ENCODE measurements around the gene AXIN2. TPM values are rescaled to one million over a fixed set of nuclear protein-coding genes. Genes with fewer than 3 reads are reported as not detected.

The AXIN2 gene
- total RNA-seq, 1 experiment from 2014 or later: 10.7 TPM

- ChIA-PET CTCF (no interaction called here), POLR2A (ENCODE audit: low non-redundant PET) (no interaction called here)
These were observed 39.1 kb upstream of the AXIN2 start for GRCh38 chr17:65600518-65600917.

DNA sequence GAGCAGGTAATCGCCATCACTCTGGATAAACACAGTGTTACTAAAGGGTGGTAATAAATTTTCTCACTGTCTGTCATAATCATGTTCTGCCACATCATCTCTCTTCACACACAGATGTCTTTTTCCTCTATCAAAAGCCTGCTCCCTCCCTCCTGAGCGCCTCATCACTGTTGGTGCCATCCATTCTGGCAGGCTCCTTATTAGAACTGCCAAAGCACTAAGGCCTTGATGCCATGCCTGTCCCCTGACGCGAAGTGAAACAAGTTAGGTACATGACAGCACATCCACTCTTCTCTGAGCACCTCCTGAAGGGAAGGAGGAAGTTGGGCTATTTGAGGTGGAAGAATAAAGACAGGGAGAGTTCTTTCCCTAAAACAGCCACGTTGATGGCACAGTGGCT lies 38.2 kb upstream of the AXIN2 start:
- H3K36me3 ChIP-seq (ENCODE audit: insufficient read depth, low read length, poor library complexity, severe bottlenecking): no peaks in the 10 kb centered on the region
- DNase-seq (ENCODE audit: low spot score): no peak
- H3K27me3 ChIP-seq (replicated peaks; ENCODE audit: insufficient read depth, low read depth, low read length, poor library complexity): no peaks in the 10 kb centered on the region
- TF ChIP-seq CTCF (conservative IDR thresholded peaks at IDR 0.05; ENCODE audit: low read depth, low read length): no peak
- TF ChIP-seq EZH2 (IDR thresholded peaks at IDR 0.05; ENCODE audit: borderline replicate concordance, low read depth, low read length, poor library complexity, severe bottlenecking): no peak
- BruUV-seq (replicated peaks): no TSS peak
- H3K4me1 ChIP-seq (ENCODE audit: insufficient read depth, low read length, poor library complexity, severe bottlenecking): peaks cover 4% of the 10 kb centered on the region
- ChIA-PET CTCF (no interaction called here), POLR2A (ENCODE audit: low non-redundant PET) (no interaction called here)
- no peaks in the 10 kb centered on the region for H3K9me3 ChIP-seq (ENCODE audit: low read depth, low read length, poor library complexity, severe bottlenecking)
- no peak overlapping the region for H3K27ac ChIP-seq (ENCODE audit: low read depth, low read length, poor library complexity, severe bottlenecking)
- H3K4me3 ChIP-seq (ENCODE audit: low read depth, low read length, poor library complexity, severe bottlenecking): no peak overlapping the region
- intact Hi-C loops (cut with micrococcal nuclease; ENCODE audit: unreplicated experiment): no loop called here

More at GRCh38 chr17:65600518-65600917, 39.1 kb upstream of the AXIN2 start:
- H3K27me3 ChIP-seq (replicated peaks; ENCODE audit: insufficient read depth, low read depth, low read length, poor library complexity): no peaks in the 10 kb centered on the region
- H3K9me3 ChIP-seq (ENCODE audit: low read depth, low read length, poor library complexity, severe bottlenecking): no peaks in the 10 kb centered on the region
- no peak for DNase-seq (ENCODE audit: low spot score)
- TF ChIP-seq CTCF (conservative IDR thresholded peaks at IDR 0.05; ENCODE audit: low read depth, low read length) (no peak), EZH2 (IDR thresholded peaks at IDR 0.05; ENCODE audit: borderline replicate concordance, low read depth, low read length, poor library complexity, severe bottlenecking) (no peak)
- no peaks in the 10 kb centered on the region for H3K4me1 ChIP-seq (ENCODE audit: insufficient read depth, low read length, poor library complexity, severe bottlenecking)
- intact Hi-C loops (cut with micrococcal nuclease; ENCODE audit: unreplicated experiment): no loop called here
- BruUV-seq (replicated peaks): no TSS peak
- H3K27ac ChIP-seq (ENCODE audit: low read depth, low read length, poor library complexity, severe bottlenecking): no peak overlapping the region
- no peak overlapping the region for H3K4me3 ChIP-seq (ENCODE audit: low read depth, low read length, poor library complexity, severe bottlenecking)
- no peaks in the 10 kb centered on the region for H3K36me3 ChIP-seq (ENCODE audit: insufficient read depth, low read length, poor library complexity, severe bottlenecking)

DNA sequence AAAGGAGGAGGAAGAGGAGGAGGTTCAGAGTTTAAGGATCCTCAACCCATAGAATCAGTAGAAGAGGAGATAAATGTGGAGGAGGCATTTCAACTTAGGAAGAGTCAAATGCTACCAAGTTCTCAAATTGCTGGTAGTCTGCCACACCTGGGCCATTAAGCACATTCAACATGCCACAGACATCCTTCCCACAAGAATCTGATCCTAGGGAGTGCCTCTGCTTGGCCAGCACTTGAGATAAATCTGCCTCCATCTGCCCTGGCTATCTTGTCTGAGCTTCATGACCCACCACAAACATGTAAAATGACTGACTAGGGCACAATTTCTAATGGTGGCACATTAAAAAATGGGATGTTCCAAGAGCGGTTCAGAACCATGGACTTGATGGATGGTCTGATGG lies 37.3 kb upstream of the AXIN2 start:
- Histone ChIP-seq H3K27me3 (replicated peaks; ENCODE audit: insufficient read depth, low read depth, low read length, poor library complexity) (no peaks in the 10 kb centered on the region), H3K4me1 (ENCODE audit: insufficient read depth, low read length, poor library complexity, severe bottlenecking) (peaks cover 9% of the 10 kb centered on the region), H3K4me3 (ENCODE audit: low read depth, low read length, poor library complexity, severe bottlenecking) (no peak overlapping the region), H3K9me3 (ENCODE audit: low read depth, low read length, poor library complexity, severe bottlenecking) (no peaks in the 10 kb centered on the region), H3K36me3 (ENCODE audit: insufficient read depth, low read length, poor library complexity, severe bottlenecking) (no peaks in the 10 kb centered on the region), H3K27ac (ENCODE audit: low read depth, low read length, poor library complexity, severe bottlenecking) (no peak overlapping the region)
- intact Hi-C loops (cut with micrococcal nuclease; ENCODE audit: unreplicated experiment): no loop called here
- ChIA-PET CTCF (no interaction called here), POLR2A (ENCODE audit: low non-redundant PET) (no interaction called here)
- DNase-seq (ENCODE audit: low spot score): no peak
- no TSS peak for BruUV-seq (replicated peaks)
- TF ChIP-seq EZH2 (IDR thresholded peaks at IDR 0.05; ENCODE audit: borderline replicate concordance, low read depth, low read length, poor library complexity, severe bottlenecking) (no peak), CTCF (conservative IDR thresholded peaks at IDR 0.05; ENCODE audit: low read depth, low read length) (no peak)
